GM19397 (cell line): Measurements from ENCODE around the gene CXCL12.

ENCODE experiments used
- ATAC-seq: cut with Tn5 transposase; IDR thresholded peaks from one replicate; pipeline ENCODE4 v1.9.1; 2021; ENCODE audit warnings: mild to moderate bottlenecking, moderate library complexity; ENCODE audit not compliant: unreplicated experiment

CXCL12 gene

DNA sequence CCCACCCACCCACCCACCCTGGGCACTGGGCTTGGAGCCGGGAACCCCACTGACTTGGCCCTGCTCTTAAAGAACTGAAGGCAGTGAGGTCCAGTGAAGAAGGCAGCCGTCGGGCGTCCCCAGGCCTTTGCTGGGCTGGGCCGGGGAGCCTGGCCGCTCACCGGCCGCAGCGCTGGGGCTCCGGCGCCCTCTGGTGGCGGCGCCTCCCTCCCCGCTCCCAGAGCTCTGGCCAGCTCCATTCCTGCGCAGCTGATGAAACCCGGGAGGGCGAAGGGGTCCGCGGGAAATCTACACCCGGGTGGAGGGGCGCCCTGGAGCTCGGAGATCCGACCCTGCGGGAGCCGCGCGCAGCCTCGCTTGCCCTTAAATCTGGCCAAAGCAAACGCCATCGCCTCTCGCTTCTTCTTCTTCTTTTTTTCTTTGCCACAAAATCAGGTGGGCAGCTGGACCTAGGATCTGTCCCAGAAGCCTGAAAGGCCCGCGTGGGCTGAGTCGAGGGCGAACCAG is 1.7 kb upstream of the CXCL12 start:
- peak; percentile 50 for ATAC-seq

DNA sequence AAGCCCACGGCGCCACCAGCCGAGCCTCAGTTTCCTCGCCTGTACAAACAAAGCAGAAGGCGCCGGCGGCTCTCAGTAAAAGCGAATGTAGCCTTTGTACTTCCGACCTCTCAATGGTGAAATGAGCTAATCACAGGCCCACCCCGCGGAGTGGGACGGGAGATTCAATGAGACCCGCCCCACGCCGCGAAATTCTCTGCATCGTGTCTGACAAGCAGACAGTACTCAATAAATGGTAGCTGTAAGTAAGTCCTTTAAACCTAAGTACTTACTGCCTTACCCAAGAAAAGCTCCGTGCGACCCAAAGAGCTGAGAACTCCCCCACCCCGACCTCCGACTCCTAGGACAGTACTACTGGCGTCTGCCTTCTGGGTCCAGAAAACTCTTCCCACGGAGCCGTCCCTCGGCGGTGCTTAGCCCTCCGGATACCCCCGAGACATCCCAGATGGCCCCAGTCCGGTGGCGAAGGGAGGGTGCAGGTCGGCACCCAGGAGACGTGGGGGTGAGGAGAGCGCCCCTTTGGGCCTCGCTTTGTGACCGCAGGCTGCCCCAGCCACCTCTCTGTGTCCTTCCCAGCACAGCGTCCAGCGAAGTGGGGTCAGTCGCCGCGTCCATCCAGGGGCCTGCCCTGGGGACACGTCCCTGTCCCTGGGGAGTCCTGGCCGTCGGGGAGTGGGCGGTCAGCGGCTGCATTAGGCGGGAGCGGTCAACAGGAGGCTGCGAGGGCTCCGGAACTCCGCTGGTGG is 972 bp upstream of the CXCL12 start:
- no peak for ATAC-seq

DNA sequence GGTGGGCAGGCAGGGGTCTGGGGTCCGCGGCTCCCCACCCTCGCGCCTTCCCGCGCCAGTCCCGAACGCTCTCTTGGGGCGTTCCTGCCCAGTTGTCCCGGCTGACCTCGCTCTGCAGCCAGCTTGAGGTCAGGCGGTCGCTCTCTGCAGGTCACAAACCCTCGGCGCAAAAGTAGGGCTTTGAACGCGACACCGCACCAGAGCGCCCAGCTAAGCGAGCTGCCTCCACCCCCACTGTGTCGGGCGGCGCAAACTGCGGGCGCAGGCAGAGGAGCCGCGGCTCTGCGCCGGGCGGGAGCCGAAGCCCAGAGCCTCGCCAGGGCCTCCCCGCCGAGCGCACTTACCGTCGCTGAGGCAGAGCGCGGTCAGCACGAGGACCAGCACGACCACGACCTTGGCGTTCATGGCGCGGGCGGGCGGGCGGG is 284 bp downstream of the CXCL12 start:
- ATAC-seq, result no peak

DNA sequence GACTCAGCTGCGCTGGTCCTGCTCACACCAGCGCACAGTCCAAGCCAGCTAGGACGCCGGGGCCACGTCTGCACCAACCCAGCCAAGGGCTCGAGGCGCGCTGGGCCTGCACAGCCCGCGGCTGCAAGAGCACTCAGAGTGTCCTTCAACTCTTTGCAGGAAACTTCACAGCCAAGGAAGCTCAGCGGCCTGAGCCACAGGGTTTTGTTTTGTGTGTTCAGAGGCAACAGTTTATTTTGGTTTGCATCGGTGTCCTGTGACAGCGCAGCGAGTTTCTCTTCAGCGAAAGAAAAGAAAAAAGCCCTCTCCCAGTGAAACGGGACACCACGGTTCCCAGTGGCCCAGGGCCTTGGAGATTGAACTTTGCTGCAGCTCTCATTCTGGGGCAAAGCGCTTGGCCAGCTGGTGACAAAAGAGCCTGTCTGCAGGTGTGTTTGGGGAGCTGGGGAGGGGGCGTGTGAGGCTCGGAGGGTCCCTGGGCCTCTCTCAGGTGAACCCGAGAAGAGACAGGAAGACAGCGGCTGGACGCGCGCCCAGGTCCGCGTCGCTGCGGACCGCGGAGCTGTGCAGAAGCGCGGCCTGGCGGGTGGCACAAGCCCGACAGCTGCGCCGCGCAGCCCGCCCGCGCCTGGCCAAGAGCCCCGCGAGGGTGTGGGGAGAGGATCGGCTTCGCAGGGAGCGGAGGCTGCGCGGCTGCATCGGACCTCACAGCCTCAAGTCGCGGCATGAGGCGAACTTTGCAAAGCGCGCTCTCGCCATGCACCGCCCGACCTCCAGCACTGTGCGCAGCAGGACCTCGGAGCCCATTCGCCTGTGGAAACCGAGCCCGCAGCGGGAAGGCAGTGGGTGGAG is 922 bp downstream of the CXCL12 start:
- no peak for ATAC-seq

DNA sequence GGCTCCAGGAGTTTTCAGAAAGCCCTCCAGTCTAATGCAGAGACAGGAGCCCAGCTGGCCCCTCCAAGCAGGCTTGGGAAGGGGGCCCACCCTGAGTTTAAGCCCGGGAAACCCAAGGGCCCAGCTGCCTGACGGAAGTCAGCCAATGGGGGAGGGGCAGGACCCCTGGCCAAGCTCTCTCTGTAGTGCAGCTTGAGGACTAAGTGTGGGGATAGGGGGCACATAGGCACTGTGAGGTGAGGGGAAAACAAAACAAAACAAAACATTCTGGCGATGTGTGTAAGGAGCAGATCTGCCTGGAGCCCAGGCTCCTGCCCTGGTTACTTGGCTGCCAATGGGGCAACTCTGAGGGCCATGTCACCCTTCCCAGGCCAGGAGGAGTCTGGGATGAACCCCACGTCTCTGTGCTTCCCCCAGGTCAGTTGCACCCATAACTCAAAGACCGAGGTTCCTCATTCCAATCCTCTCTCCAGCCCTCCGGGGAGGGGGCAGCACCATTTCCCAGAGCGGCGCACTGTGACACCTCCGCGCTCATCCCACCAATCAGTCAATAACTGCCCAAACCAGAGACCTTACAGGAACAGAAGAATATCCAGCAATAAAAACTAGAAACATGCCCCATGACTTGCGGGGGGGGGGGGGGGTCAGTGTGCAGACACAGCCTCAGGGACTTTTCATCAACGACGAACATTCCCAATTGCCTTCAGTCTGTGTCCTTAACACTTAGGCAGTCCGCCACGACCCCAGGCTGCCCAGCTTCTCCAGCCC is 1.7 kb downstream of the CXCL12 start:
- ATAC-seq, result no peak

DNA sequence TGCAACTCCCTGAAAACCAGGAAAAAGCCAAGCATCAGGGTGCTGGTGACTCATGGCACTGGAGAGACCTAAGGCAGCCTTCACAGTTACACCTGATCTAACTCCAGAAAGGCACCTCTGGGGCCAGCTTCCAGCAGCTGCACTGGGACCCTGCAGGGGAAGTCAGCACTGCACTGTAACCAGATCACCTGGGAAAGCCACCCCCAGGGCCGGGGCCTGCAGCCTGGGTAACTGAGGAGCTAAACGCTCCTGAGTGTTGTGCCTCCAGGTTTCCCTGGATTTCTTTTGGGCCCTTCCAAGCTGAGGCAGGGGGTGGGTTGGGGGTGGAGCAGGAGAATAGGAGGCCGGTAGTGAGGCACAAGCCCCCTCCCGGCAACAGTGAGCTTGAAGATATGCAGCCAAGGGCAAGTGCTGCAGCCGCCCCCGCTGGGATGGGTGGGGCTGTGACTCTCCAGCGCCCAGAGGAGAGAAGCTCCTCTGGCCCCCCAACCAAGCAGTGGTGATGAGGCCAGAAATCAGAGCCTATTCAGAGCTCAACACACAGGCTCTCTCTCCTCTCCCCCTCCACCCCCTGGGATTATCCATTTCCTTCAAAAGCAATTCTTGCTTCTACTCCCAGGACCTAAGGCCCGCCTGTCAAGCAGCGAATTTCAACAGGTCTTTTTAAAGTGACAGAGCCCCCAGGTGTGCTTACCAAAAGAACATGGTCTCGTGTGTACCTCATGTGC is 2.6 kb downstream of the CXCL12 start:
- no peak for ATAC-seq

DNA sequence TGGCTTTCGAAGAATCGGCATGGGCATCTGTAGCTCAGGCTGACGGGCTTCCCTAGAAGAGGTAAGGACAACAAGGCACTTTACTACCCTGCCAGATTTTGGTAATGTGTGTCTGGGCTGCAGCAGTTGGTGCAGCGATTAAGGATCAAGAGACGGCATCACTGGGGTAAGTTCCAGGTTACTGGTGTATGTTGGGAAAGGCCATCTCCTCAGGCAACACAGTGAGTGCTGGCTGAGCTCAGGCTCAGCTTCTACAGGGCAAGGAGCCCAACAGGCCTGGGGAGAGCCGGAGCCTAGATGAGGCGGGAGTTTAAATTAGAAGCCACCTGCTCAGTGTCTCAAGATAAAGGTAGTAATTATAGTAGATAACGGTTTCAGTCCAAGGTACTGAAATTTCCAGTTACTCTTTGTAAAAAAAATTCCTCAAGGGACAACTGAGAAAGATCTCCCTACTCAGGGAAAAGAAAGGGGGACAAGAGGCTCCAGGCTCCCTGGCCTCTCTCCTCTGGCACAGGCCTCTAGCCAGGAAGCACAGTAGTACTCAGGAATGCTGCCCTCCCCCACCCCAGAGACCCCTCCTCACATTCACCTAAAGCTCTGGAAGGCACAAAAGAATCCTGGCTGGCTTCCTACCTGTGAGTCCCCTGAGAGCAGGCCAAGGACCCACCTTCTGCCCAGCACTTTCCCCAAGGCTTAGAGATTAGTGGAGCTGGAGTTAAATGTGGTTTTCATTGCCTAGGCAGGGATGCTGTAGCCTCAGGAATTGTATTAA is 3.9 kb downstream of the CXCL12 start:
- no peak for ATAC-seq

DNA sequence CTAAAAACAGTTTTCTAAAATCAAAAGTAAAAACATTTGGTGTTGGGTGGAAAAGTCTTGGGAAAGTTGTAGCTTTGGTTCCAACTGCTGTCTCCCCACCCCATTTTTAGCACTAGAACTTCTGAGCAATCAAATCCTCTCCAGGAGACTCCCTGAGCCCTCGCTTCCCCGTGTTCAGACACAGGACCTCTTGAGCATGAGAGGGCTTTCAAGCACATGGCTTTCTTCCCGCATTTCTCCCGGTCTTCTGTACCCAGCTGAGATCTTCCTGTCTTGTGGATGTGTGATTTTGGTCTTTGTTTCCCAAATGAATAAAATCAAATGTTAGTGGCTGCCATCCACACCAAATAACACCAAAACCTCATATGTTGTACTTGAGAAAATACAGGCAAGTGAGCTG is 5.0 kb downstream of the CXCL12 start:
- no peak for ATAC-seq

DNA sequence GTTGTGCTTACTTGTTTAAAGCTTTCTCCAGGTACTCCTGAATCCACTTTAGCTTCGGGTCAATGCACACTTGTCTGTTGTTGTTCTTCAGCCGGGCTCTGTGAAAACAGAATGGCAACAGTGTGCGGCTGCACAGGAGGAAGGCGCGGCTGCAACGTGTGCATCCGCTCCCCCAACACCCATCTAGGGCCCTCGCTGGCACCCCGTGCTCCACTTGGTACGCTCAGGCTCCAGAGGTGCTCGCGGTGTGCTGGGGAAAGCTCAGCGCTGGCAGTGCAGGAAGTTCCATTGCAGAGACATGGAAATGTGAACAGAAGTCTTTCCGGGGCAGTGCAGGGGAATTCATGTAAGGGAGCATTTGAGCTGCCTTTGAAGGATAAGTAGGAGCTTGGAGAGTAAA is 6.3 kb downstream of the CXCL12 start:
- no peak for ATAC-seq

DNA sequence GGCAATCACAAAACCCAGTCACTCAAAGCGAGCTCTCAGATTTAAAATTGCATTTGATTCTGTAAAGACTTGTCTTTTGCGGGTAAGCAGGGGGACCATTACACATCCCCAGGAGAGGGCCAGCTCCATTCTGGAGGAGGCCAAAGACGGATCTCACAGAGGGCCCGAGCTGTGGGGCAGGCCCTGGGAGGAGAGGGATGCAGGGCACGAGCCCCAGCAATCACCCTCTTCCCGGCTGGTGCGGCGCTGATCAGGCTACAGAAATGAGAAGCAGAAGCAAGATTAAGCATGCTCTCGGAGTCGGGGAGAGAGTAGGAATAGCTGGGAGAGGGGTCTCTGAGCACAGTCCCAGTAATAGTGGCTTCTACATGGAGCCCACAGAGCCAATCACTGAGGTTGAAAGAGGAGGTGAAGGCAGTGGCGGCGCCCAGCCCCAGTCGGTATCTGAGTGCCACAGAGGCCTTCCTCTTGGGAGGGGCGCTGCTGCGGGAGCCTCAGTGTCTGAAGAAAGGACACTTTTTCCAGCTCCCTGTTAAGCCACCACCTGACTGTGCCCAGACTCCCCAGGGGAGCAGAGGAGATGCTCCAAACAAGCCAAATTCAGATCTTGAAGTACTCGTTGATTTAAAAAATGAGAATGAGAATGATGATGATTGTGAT is 7.1 kb downstream of the CXCL12 start:
- no peak for ATAC-seq

DNA sequence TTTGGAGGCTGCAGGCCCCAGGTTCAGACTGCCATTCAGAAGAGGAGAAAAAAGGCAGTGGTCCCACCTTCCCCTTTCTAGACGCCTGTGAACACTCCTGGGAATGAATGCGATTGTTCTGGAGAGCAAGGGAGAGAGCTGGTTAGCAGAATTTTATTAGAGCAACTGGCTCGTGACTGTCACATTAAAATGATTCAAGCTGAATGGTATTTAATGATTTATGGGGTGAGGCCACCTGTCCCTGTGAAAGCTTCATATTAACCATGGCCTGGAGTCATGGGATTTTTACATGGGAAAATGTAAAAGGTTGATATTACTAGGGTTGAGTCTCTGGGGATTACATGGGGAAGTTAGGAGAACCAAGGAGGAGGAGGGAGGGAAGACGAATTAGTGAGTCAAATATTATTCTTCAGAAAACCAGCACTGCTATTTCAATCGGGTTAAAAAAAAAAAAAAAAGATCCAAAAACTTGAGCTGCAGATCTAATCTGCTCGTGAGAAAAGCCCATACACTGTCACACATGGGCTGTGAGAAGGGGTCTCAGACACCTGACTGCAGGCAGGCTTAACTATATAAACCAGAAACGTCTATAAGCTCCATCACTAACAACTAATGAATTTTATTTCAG is 8.3 kb downstream of the CXCL12 start:
- ATAC-seq, result no peak

DNA sequence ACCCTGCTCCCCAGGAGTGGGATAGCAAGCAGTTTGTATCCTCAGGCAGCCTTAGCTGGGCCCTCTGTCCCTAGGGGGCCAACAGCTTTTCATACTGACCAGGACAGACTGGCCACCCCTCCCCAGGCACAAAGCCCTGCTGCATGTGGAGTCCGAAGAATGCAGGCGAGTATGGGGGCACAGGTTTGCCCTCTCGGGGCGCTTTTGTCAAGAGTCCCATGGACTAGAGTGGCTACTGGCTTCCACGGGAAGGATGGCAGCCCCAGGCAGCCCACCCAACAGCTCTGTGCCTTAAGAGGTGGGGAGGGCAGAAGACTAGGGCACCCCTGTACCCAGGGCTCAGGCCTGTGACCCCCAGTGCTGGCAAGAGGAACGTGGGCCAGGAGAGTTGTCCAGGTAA is 10.7 kb downstream of the CXCL12 start:
- ATAC-seq, result no peak

DNA sequence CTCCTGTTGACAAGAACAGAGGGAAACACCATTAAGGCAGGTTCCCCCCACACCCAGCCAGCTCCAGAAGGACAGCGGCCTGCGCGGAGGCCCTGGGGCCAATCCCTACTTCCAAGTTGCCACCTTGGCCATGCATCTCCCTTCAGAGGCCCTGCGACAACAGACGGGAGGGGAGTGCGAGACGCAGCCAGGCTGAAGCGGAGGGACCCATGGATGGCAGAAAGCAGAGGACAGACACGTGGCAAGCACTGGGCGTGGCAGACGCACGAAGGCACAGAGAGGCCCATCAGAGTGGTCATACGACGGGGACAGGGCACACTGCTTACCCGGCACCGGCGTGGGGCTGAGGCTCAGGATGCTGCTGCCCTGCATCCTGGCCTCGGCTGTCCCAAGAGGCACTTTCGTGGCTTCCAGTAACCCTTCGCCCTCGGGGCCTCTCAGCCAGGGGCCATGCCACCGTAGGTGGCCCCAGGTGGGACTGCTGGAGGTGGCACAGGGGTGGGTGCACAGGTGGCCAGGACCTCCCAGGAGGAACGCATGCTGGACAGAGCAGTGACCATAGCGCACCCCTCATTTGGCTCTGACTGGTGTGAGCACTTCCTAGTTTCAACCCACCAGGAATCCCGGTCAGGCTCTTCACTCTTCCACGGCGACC is 11.4 kb downstream of the CXCL12 start:
- no peak for ATAC-seq

DNA sequence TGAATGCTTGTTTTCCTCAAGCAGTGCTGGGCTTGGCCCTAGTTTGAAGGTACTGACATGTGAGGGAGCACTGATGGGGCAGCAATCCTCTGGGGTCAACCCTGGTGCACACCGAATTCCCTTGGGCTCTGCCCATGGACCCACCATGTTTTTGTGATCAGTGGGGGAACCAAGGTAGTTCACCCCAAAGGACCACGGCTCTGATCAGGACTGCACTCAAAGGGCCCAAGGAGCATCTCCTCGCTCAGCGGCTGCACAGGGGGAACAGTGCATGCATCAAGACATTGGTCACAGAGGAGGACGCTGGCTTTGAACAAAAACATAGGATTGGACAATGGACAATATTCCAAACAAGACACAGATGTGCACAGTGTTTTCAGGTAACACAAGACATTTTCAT is 12.7 kb downstream of the CXCL12 start:
- ATAC-seq, result no peak

DNA sequence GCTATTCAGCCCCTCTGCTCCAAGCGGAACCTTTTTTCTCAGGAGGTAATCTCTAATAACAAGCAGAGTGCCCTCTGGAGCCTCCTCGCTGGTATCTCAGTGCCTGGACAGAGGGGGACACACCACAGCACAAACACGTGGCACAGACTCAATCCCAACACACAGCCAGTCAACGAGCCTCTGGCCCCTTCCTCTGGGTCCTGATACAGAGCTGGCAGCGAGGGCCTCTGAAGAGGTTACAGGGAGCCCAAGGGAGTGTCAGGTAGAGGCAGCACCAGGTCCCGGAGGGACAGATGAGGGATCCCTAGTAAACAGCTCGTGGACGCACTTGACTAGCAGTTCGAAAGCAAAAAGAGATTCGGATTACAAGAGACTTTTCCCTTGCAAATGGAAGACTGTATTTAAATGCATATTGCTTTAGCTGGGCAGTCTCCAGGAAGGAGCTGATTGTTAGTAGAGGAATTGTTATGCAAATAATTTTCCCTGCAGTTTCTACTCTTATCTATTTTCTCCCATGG is 14.1 kb downstream of the CXCL12 start:
- no peak for ATAC-seq

DNA sequence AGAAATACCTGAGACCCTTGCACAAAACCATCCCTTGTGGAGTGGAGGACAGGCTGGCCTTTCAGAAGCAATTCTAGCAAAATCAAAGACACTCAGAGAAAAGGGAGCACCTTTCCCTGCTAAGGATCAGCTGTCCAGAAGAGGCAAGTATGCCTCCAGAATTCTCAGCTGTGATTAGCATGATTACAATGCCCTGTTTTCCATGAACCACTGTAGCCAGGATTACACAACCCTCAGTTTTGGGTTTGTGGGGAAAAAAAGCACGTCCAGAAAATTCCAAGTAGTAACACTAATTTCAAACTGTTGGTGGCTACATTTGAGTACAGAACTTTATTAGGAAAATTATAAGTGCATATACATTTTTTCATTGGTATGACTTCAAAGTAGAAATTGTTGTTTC is 15.0 kb downstream of the CXCL12 start:
- ATAC-seq, result no peak

DNA sequence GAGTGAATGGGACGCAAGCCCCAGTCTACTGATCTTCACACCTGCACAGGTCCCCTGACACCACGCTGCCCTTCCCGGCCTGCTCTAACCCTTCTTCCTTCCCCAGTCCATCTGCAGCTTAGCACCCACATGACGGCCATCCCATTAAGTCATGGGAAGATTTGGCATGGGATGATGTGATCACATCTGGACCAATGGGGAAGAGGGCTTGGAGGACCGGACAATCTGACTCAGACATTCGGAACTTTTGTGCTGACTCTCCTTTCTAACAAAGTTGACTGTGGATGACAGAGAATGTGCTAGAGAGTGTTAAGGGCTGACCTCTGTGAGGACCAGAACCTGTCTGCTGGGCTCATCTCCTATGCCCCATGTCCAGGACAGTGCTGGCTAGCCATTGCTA is 15.6 kb downstream of the CXCL12 start:
- ATAC-seq, result no peak

DNA sequence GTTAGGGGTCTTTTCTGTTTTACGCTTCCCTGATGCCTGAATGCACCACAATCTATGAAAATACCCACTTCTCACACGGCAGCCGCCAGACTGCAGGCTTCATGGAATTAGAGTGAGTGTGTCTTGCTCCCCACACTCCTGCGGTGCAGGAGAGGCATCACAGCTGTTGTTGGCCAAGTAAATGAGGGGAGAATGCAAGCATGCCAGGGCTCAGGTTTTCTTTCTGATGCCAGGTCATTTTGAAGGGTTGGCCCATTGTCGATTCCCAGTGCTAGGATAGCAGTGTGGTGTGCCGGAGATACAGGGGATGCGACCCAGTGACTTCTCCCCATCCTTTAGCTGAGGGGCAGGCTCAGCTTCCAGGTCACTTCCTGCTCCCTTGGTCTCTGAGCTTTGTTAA is 16.3 kb downstream of the CXCL12 start:
- ATAC-seq, result no peak
